ENCODE measurements around the gene PNPO. TPM values are rescaled to one million over a fixed set of nuclear protein-coding genes. Genes with fewer than 3 reads are reported as not detected.

PNPO gene
- total RNA-seq (21.4 TPM), polyA plus RNA-seq (9.0 TPM)
- long read RNA-seq, donor 1 = 0 reads
- long read RNA-seq, donor 2 = 0 reads
- long read RNA-seq, donor 3, partial matches to known transcripts = 0 of 2 reads
- long read RNA-seq, donor 3, other reads (novel, unspliced or antisense) = 0 of 2 reads
- long read RNA-seq, donor 4, partial matches to known transcripts = 0 of 2 reads
- long read RNA-seq, donor 4, other reads (novel, unspliced or antisense) = 0 of 2 reads
- long read RNA-seq, donor 5, partial matches to known transcripts = 0 of 5 reads
- long read RNA-seq, donor 5, other reads (novel, unspliced or antisense) = 0 of 5 reads
- long read RNA-seq, donor 6, partial matches to known transcripts = 13 of 16 reads
- long read RNA-seq, donor 6, other reads (novel, unspliced or antisense) = 0 of 16 reads
- long read RNA-seq, donor 7, partial matches to known transcripts = 0 of 3 reads
- long read RNA-seq, donor 7, other reads (novel, unspliced or antisense) = 0 of 3 reads
- long read RNA-seq, donor 8, transcript PNPO-217 (7 exons, 3,465 nt) = major isoform, 5 of 5 reads
- long read RNA-seq, donor 8, partial matches to known transcripts = 0 of 5 reads
- long read RNA-seq, donor 8, other reads (novel, unspliced or antisense) = 0 of 5 reads
- long read RNA-seq, donor 9, partial matches to known transcripts = 0 of 1 reads
- long read RNA-seq, donor 9, other reads (novel, unspliced or antisense) = 0 of 1 reads
- long read RNA-seq, donor 10, transcript PNPO-217 (7 exons, 3,465 nt) = major isoform, 7 of 7 reads
- long read RNA-seq, donor 10, partial matches to known transcripts = 0 of 7 reads
- long read RNA-seq, donor 10, other reads (novel, unspliced or antisense) = 0 of 7 reads

- no peaks in the 10 kb centered on the region for H3K9me3 ChIP-seq (ENCODE audit: control insufficient read depth in 2 of 2, insufficient read depth in 1 of 2, low read length in 1 of 2)
- peaks cover 4 to 20% of the 10 kb centered on the region in 2 donors for H3K36me3 ChIP-seq (ENCODE audit: control insufficient read depth in 2 of 2, insufficient read depth in 2 of 2, low read length in 1 of 2)
- peak; percentile 78 to 98 (median 92) for DNase-seq (ENCODE audit: low read depth in 6 of 9, low spot score in 9 of 9)
- WGBS = under 1% methylated on average over 50 of the region's 50 CpGs
- H3K27me3 ChIP-seq (ENCODE audit: control insufficient read depth in 2 of 2, insufficient read depth in 1 of 2, low read length in 1 of 2) = no peaks in the 10 kb centered on the region
- H3K4me3 ChIP-seq (ENCODE audit: low read length in 2 of 2) = peak within 1 kb of the TSS; percentile 71 to 73
- H3K4me1 ChIP-seq (ENCODE audit: control insufficient read depth in 2 of 2, insufficient read depth in 2 of 2, low read length in 2 of 2) = peaks cover 22 to 48% of the 10 kb centered on the region in 2 donors
- peak within 1 kb of the TSS; percentile 27 to 64 for H3K27ac ChIP-seq (ENCODE audit: low read depth in 1 of 2, low read length in 1 of 2)
Measured at GRCh38 chr17:47941246-47942095, at the start of gene PNPO. Gene PNPO (plus strand): TSS chr17:47941571. CDS start chr17:47941676, 105 bp downstream.

DNA sequence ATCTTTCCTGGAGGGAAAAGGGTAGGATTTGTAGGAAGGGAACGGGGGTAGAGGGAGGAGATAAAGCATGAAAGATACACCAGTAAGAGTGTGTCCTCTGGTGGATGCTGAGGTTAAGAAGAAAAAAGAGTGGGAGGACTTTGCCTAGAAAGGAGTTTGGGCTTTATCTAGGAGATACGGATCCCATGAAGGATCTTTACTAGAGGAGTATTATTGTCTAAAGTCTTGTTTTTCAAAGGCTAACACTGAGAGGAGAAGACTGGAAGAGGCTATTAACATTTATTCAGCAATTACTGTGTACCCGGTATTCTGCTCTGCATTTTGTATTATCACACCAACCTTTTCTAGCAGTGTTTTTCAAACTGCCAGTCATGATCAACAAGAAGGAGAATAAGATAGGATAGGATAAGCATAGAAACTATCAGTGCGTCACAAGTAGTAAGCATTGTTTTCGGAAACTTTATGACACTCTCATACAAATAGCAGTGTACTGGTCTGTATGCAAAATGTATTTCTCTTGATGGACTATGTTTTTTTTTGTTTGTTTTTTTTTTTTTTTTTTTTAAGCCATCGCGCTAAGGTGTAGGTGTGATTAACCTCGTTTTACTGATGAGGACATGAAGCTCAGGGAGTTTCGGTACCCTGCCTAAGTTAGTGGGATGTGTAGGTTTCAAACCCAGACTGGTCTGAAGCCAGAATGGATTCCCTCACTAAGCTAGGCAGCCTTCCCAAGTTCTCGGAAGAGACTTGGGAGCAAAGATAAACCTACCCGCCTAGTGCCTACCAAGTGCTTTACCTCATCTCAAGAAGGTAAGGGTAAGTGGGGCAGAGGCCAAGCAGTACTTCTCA, 46.6 kb upstream of the PNPO start:
- peak in 1 of 9 donors; percentile 17 for DNase-seq (ENCODE audit: low read depth in 6 of 9, low spot score in 9 of 9)
- 48% methylated on average over 11 of the region's 11 CpGs for WGBS

GRCh38 chr17:47895347-47895855, 46.0 kb upstream of the PNPO start:
- H3K9me3 ChIP-seq (ENCODE audit: control insufficient read depth in 2 of 2, insufficient read depth in 1 of 2, low read length in 1 of 2) = no peaks in the 10 kb centered on the region
- peak overlapping the region; percentile 85 to 89 for H3K27ac ChIP-seq (ENCODE audit: low read depth in 1 of 2, low read length in 1 of 2)
- peaks cover 20 to 32% of the 10 kb centered on the region in 2 donors for H3K4me1 ChIP-seq (ENCODE audit: control insufficient read depth in 2 of 2, insufficient read depth in 2 of 2, low read length in 2 of 2)
- under 1% methylated on average over 25 of the region's 25 CpGs for WGBS
- H3K27me3 ChIP-seq (ENCODE audit: control insufficient read depth in 2 of 2, insufficient read depth in 1 of 2, low read length in 1 of 2) = no peaks in the 10 kb centered on the region
- peak overlapping the region; percentile 66 to 75 for H3K4me3 ChIP-seq (ENCODE audit: low read length in 2 of 2)
- peaks cover 0 to 15% of the 10 kb centered on the region in 2 donors for H3K36me3 ChIP-seq (ENCODE audit: control insufficient read depth in 2 of 2, insufficient read depth in 2 of 2, low read length in 1 of 2)
- no peak for DNase-seq (ENCODE audit: low read depth in 6 of 9, low spot score in 9 of 9)

More for the DNA sequence above, 46.6 kb upstream of the PNPO start:
- H3K4me3 ChIP-seq (ENCODE audit: low read length in 2 of 2) = peak overlapping the region; percentile 66 to 75
- peak overlapping the region; percentile 85 to 89 for H3K27ac ChIP-seq (ENCODE audit: low read depth in 1 of 2, low read length in 1 of 2)
- peaks cover 0 to 15% of the 10 kb centered on the region in 2 donors for H3K36me3 ChIP-seq (ENCODE audit: control insufficient read depth in 2 of 2, insufficient read depth in 2 of 2, low read length in 1 of 2)
- no peaks in the 10 kb centered on the region for H3K27me3 ChIP-seq (ENCODE audit: control insufficient read depth in 2 of 2, insufficient read depth in 1 of 2, low read length in 1 of 2)
- H3K4me1 ChIP-seq (ENCODE audit: control insufficient read depth in 2 of 2, insufficient read depth in 2 of 2, low read length in 2 of 2) = peaks cover 15 to 30% of the 10 kb centered on the region in 2 donors
- no peaks in the 10 kb centered on the region for H3K9me3 ChIP-seq (ENCODE audit: control insufficient read depth in 2 of 2, insufficient read depth in 1 of 2, low read length in 1 of 2)

DNA sequence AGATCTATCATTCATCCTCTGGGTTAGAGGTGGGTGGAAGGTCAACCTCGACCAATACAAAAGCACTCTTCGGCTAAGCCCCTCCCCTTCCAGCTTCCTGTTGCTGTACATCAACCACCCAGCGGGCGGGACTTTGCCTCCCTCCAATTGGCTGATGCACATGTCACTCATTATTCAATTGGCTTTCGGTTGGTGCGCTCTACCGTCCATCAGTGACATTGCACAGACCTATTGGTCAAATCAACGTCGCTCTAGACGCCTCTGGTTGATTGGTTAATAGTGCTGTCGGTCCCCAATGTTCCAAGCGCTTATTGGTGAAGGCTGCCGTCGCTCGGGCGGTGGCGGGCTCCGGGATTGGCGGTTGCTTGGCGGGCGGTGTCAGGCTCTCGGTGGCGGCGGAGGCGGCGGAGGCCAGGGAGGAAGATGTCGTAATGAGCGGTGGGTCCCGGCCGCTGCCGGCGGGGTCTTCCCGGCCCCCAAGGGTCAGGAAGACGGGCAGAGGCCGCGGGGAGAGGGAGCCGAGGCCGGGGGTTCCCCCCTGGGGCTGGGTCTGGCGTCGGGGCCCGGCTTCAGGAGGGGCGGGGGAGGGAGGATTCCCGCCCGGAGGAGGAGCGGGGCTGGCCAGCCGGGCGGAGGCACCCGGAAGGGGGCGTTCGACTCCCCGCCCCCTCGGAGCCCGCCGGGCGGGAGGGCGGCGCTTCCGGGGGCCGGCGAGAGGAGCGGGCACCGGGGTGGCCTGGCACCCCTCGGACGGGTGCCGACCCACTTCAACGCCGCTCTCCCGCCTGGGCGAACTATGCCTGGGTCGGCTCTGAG, 45.3 kb upstream of the PNPO start, which contains the start of gene SP2:
Gene SP2, plus strand, starts transcription at position 381 of the 816 bp plus-strand sequence. Its CDS starts 51 bp downstream, at position 432.
- no peaks in the 10 kb centered on the region for H3K9me3 ChIP-seq (ENCODE audit: control insufficient read depth in 2 of 2, insufficient read depth in 1 of 2, low read length in 1 of 2)
- H3K4me3 ChIP-seq (ENCODE audit: low read length in 2 of 2) = peak within 1 kb of the TSS; percentile 75 to 96
- peak; percentile 100 for DNase-seq (ENCODE audit: low read depth in 6 of 9, low spot score in 9 of 9)
- H3K4me1 ChIP-seq (ENCODE audit: control insufficient read depth in 2 of 2, insufficient read depth in 2 of 2, low read length in 2 of 2) = peaks cover 20 to 32% of the 10 kb centered on the region in 2 donors
- no peaks in the 10 kb centered on the region for H3K27me3 ChIP-seq (ENCODE audit: control insufficient read depth in 2 of 2, insufficient read depth in 1 of 2, low read length in 1 of 2)
- peaks cover 0 to 18% of the 10 kb centered on the region in 2 donors for H3K36me3 ChIP-seq (ENCODE audit: control insufficient read depth in 2 of 2, insufficient read depth in 2 of 2, low read length in 1 of 2)
- H3K27ac ChIP-seq (ENCODE audit: low read depth in 1 of 2, low read length in 1 of 2) = peak within 1 kb of the TSS; percentile 94 to 98
- WGBS = under 1% methylated on average over 70 of the region's 70 CpGs

DNA sequence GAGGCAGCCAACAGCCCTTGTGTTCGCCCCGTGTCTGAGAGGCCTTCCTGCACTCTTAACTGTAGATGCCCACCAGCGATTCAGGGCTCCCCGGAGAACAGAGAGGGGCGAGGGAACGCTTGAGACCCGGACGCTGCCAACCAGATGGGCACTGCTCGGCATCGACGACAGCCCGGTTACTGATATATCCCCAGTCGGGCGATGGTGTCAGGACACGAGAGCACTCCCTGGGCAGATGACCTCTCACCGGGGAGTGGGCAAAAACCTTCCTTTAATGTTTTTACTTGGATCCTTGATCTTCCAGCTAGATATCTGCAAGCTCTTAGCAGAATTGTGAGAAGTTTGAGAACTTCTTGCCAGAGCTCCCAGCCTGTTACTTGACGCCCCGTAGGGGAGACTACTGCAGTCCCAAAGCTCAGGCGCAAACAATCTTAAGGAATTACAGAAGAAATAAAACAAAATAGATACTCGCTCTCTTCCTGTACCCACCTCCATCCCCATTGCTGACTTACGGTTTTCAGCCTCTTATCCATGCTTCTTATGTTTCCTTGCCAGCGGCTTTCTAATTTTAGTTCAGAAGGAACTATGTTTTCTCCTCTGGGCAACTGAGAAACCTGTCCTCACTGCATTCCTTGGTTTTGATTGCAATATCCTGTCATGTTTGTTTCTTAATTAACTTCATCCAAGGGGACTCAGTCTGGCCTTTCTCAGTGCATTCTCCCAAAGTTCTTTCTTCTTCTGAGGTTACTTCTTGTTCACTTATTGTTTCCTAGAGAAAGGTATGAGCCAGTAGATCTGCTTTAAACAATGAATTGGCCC, 44.5 kb upstream of the PNPO start:
- 4% methylated on average over 22 of the region's 22 CpGs for WGBS
- H3K27ac ChIP-seq (ENCODE audit: low read depth in 1 of 2, low read length in 1 of 2) = peak overlapping the region; percentile 61 to 98

GRCh38 chr17:47897561-47897960, 43.8 kb upstream of the PNPO start:
- Histone ChIP-seq H3K9me3 (ENCODE audit: control insufficient read depth in 2 of 2, insufficient read depth in 1 of 2, low read length in 1 of 2) (no peaks in the 10 kb centered on the region), H3K36me3 (ENCODE audit: control insufficient read depth in 2 of 2, insufficient read depth in 2 of 2, low read length in 1 of 2) (peaks cover 3 to 27% of the 10 kb centered on the region in 2 donors), H3K27me3 (ENCODE audit: control insufficient read depth in 2 of 2, insufficient read depth in 1 of 2, low read length in 1 of 2) (no peaks in the 10 kb centered on the region), H3K4me3 (ENCODE audit: low read length in 2 of 2) (peak overlapping the region in 1 of 2 donors; percentile 96), H3K4me1 (ENCODE audit: control insufficient read depth in 2 of 2, insufficient read depth in 2 of 2, low read length in 2 of 2) (peaks cover 20 to 32% of the 10 kb centered on the region in 2 donors), H3K27ac (ENCODE audit: low read depth in 1 of 2, low read length in 1 of 2) (no peak overlapping the region)
- WGBS = 93% methylated on average over 5 of the region's 5 CpGs
- DNase-seq (ENCODE audit: low read depth in 6 of 9, low spot score in 9 of 9) = no peak

More for the DNA sequence above, 44.5 kb upstream of the PNPO start:
- H3K9me3 ChIP-seq (ENCODE audit: control insufficient read depth in 2 of 2, insufficient read depth in 1 of 2, low read length in 1 of 2) = no peaks in the 10 kb centered on the region
- H3K4me1 ChIP-seq (ENCODE audit: control insufficient read depth in 2 of 2, insufficient read depth in 2 of 2, low read length in 2 of 2) = peaks cover 20 to 32% of the 10 kb centered on the region in 2 donors
- peaks cover 3 to 23% of the 10 kb centered on the region in 2 donors for H3K36me3 ChIP-seq (ENCODE audit: control insufficient read depth in 2 of 2, insufficient read depth in 2 of 2, low read length in 1 of 2)
- peak overlapping the region; percentile 74 to 96 for H3K4me3 ChIP-seq (ENCODE audit: low read length in 2 of 2)
- peak in 1 of 9 donors; percentile 30 for DNase-seq (ENCODE audit: low read depth in 6 of 9, low spot score in 9 of 9)
- H3K27me3 ChIP-seq (ENCODE audit: control insufficient read depth in 2 of 2, insufficient read depth in 1 of 2, low read length in 1 of 2) = no peaks in the 10 kb centered on the region

DNA sequence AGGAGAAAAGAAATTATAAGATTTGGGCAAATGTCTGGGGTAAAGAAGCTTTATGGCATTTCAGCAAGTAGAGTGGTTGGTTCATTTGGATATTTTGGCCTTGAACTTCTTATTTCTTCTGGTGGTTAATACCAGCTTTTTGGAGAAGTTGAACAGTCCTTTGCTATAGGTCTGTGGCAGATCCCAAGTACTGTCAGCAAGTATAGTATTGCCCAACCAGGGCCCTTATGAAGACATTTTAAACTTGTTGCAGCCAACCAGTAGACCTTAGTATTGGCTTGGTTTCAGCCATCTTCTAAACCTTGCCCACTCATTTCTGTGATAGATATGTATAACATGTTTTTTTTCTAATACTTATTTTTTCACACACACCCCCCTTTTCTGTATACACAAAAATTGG, 43.1 kb upstream of the PNPO start:
- no peaks in the 10 kb centered on the region for H3K9me3 ChIP-seq (ENCODE audit: control insufficient read depth in 2 of 2, insufficient read depth in 1 of 2, low read length in 1 of 2)
- no peak overlapping the region for H3K4me3 ChIP-seq (ENCODE audit: low read length in 2 of 2)
- peaks cover 20 to 32% of the 10 kb centered on the region in 2 donors for H3K4me1 ChIP-seq (ENCODE audit: control insufficient read depth in 2 of 2, insufficient read depth in 2 of 2, low read length in 2 of 2)
- H3K27ac ChIP-seq (ENCODE audit: low read depth in 1 of 2, low read length in 1 of 2) = no peak overlapping the region
- H3K27me3 ChIP-seq (ENCODE audit: control insufficient read depth in 2 of 2, insufficient read depth in 1 of 2, low read length in 1 of 2) = no peaks in the 10 kb centered on the region
- no peak for DNase-seq (ENCODE audit: low read depth in 6 of 9, low spot score in 9 of 9)
- H3K36me3 ChIP-seq (ENCODE audit: control insufficient read depth in 2 of 2, insufficient read depth in 2 of 2, low read length in 1 of 2) = peaks cover 3 to 31% of the 10 kb centered on the region in 2 donors
